ENCODE data around the gene LRRTM3.

The LRRTM3 gene

DNA sequence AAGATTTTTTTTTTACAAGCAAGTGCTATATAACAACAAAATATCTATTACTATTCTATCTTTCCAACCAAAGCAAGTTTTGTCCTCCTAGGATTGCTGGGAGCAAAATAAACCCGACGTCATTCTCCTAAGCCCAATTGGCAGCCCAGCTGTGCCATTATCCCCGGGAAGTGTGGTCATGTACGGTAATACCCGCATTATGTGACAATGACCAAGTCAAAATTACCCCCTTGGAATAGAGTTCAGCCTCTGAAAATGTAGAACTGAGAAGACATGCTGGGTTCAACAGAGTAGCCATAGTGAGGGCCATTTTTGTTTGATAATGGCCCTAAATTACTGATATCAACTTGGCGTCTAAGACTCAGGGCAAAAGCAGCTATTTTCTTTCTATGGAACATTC lies 215.5 kb downstream of the LRRTM3 start:
- no peak for DNase-seq

DNA sequence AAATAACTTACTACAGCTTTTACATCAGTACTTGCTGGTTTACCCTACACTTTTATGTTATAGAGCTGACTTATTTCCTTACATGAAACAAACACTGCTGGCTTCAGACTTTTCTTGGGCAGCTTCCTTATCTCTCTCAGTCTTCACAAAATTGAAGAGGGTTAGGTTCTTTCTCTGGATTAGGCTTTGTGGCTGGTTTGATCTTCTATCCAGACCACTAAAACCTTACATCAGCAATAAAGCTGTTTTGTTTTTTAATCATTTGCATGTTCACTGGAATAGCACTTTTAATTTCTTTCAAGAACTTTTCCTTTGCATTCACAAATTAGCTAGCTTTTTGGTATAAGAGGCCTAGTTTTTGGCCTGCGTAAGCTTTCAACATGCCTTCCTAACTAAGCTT lies 218.7 kb downstream of the LRRTM3 start:
- no peak for DNase-seq

All from activated CD4-positive, alpha-beta T cell treated with anti-CD3 and anti-CD28 coated beads for 4 hours (primary cell).